CD14-positive monocyte (primary cell): ENCODE measurements around the gene RGMA. TPM values are rescaled to one million over a fixed set of nuclear protein-coding genes. Genes with fewer than 3 reads are reported as not detected.

Experiments
- DNase-seq, 3 donors: peaks; one replicate each; pipeline ENCODE4 v3.0.0-alpha.2; 2011 to 2022
- H2AFZ ChIP-seq: 2 replicates; pipeline ENCODE4 v1.6.0; 2012; ENCODE audit warnings: mild to moderate bottlenecking, low read depth, low read length, inconsistent platforms; ENCODE audit not compliant: insufficient read depth, poor library complexity, severe bottlenecking
- H3K27ac ChIP-seq, 2 donors: 1 replicate in 1 of 2; 2 replicates in 1 of 2; pipeline ENCODE4 v1.5.1; 2012 to 2013; ENCODE audit warnings: low read length in 2 of 2, control low read depth in 1 of 2, inconsistent platforms in 1 of 2, low read depth in 1 of 2, mild to moderate bottlenecking in 1 of 2
- H3K27me3 ChIP-seq, 2 donors: one replicate each; pipeline versions ENCODE4 v1.6.0 to v1.6.1; 2011 to 2013; ENCODE audit warnings: low read length in 2 of 2; ENCODE audit not compliant: control insufficient read depth in 2 of 2, insufficient read depth in 2 of 2
- H3K36me3 ChIP-seq, 2 donors: replicated peaks in 1 of 2; 1 replicate in 1 of 2; 2 replicates in 1 of 2; pipeline versions ENCODE4 v1.5.1 to v1.6.1; 2012 to 2013; ENCODE audit warnings: low read length in 2 of 2, control low read depth in 1 of 2, inconsistent platforms in 1 of 2, mild to moderate bottlenecking in 1 of 2; ENCODE audit not compliant: insufficient read depth in 2 of 2, control insufficient read depth in 1 of 2
- H3K4me1 ChIP-seq, 2 donors: 1 replicate in 1 of 2; 2 replicates in 1 of 2; pipeline versions ENCODE4 v1.5.1 to v1.6.1; 2012 to 2013; ENCODE audit warnings: low read length in 2 of 2, control low read depth in 1 of 2, inconsistent platforms in 1 of 2, mild to moderate bottlenecking in 1 of 2, moderate library complexity in 1 of 2; ENCODE audit not compliant: insufficient read depth in 2 of 2, control insufficient read depth in 1 of 2
- H3K4me2 ChIP-seq: replicated peaks from 2 replicates; pipeline ENCODE3; 2012; ENCODE audit warnings: low read length, moderate library complexity, mild to moderate bottlenecking; ENCODE audit not compliant: poor library complexity, severe bottlenecking; ENCODE audit errors: extremely low read depth
- H3K4me3 ChIP-seq, 3 experiments: fragments of 200-600 bp in 1 of 3; sonication (generic) in 1 of 3; replicated peaks in 1 of 3; 1 replicate in 2 of 3; 2 replicates in 1 of 3; pipeline ENCODE4 v1.5.1; 2011 to 2013; ENCODE audit warnings: low read length in 3 of 3, mild to moderate bottlenecking in 3 of 3, control low read depth in 2 of 3, low read depth in 2 of 3, inconsistent platforms in 1 of 3, moderate library complexity in 1 of 3
- H3K79me2 ChIP-seq: 2 replicates; pipeline ENCODE4 v1.6.0; 2012; ENCODE audit warnings: mild to moderate bottlenecking, control low read depth, inconsistent platforms, low read length, moderate library complexity; ENCODE audit not compliant: insufficient read depth
- H3K9ac ChIP-seq: 2 replicates; pipeline ENCODE4 v1.6.0; 2017; ENCODE audit warnings: low read length, mild to moderate bottlenecking; ENCODE audit not compliant: insufficient read depth, poor library complexity, severe bottlenecking
- H3K9me3 ChIP-seq, 2 donors: replicated peaks in 1 of 2; 1 replicate in 1 of 2; 2 replicates in 1 of 2; pipeline versions ENCODE4 v1.5.1 to v1.6.1; 2012 to 2013; ENCODE audit warnings: low read length in 2 of 2, control low read depth in 1 of 2; ENCODE audit not compliant: control insufficient read depth in 1 of 2, insufficient read depth in 1 of 2
- H4K20me1 ChIP-seq: 2 replicates; pipeline ENCODE4 v1.6.0; 2012; ENCODE audit warnings: mild to moderate bottlenecking, low read length, control low read depth, moderate library complexity; ENCODE audit not compliant: insufficient read depth
- H3K27ac Mint-ChIP-seq, 7 donors: one replicate each; pipeline ENCODE4 v1.8.0; 2020; ENCODE audit warnings: mild to moderate bottlenecking in 7 of 7, mixed read lengths in 7 of 7, moderate library complexity in 6 of 7, inconsistent platforms in 2 of 7
- H3K27me3 Mint-ChIP-seq, 3 donors: one replicate each; pipeline ENCODE4 v1.8.0; 2021 to 2022; ENCODE audit warnings: low read depth in 3 of 3, mild to moderate bottlenecking in 3 of 3, mixed read lengths in 3 of 3, moderate library complexity in 3 of 3, inconsistent platforms in 1 of 3
- H3K36me3 Mint-ChIP-seq, 2 donors: one replicate each; pipeline ENCODE4 v1.8.0; 2020; ENCODE audit warnings: mixed read lengths in 2 of 2, inconsistent platforms in 1 of 2, mild to moderate bottlenecking in 1 of 2
- H3K4me1 Mint-ChIP-seq: one replicate; pipeline ENCODE4 v1.8.0; 2020; ENCODE audit warnings: mild to moderate bottlenecking, mixed read lengths
- H3K4me3 Mint-ChIP-seq, 2 donors: one replicate each; pipeline ENCODE4 v1.8.0; 2020; ENCODE audit warnings: mild to moderate bottlenecking in 2 of 2, mixed read lengths in 2 of 2, moderate library complexity in 1 of 2
- H3K9me3 Mint-ChIP-seq, 7 donors: one replicate each; pipeline ENCODE4 v1.8.0; 2020 to 2022; ENCODE audit warnings: mixed read lengths in 7 of 7, mild to moderate bottlenecking in 6 of 7, moderate library complexity in 6 of 7, inconsistent platforms in 2 of 7
- CTCF ChIP-seq: fragments of 200-600 bp; IDR thresholded peaks from one replicate; pipeline ENCODE4 v1.8.0; 2022; ENCODE audit warnings: antibody characterized with exemption, mild to moderate bottlenecking
- WGBS: methylation state at CpG from one replicate; pipeline ENCODE4 v1.1.5; 2013; ENCODE audit warnings: missing lambda C conversion rate; ENCODE audit not compliant: insufficient coverage; 5-methylcytosine and 5-hydroxymethylcytosine counted together
- intact Hi-C, 2 donors: fragments of 100-400 bp; cut with micrococcal nuclease; formaldehyde crosslinking; loops; one replicate each; pipeline versions ENCODE4 v1.15.0 to v1.15.1; 2023
- polyA plus RNA-seq, 3 donors: library from polyadenylated mRNA; depleted of rRNA in 1 of 3; unstranded in 2 of 3; stranded (reverse) in 1 of 3; fragments of 300-500 nt in 2 of 3; fragments of >200 nt in 1 of 3; fragmentation: Illumina TruSeq in 2 of 3; gene quantifications; 1 replicate in 2 of 3; 2 replicates in 1 of 3; pipeline ENCODE4 v1.2.3, GENCODE V29; 2012 to 2021

Gene RGMA
- polyA plus RNA-seq, 3 donors, result 0.07 to 0.35 (median 0.08) TPM

- TF ChIP-seq CTCF, result no peak
- Histone ChIP-seq H3K4me1 (no peaks in the 10 kb centered on the region), H3K9me3 (no peaks in the 10 kb centered on the region), H3K4me2 (no peak overlapping the region), H2AFZ (no peak overlapping the region), H3K27me3 (no peaks in the 10 kb centered on the region), H4K20me1 (no peaks in the 10 kb centered on the region), H3K4me3 (no peak overlapping the region), H3K36me3 (no peaks in the 10 kb centered on the region), H3K27ac (no peak overlapping the region), H3K9ac (no peak overlapping the region), H3K79me2 (no peaks in the 10 kb centered on the region)
- H3K9me3 Mint-ChIP-seq, result peaks cover 0 to 1% (median 0%) of the 10 kb centered on the region in 7 donors
- H3K27ac Mint-ChIP-seq, result no peak overlapping the region
- WGBS, result 100% methylated on average over 2 of the region's 3 CpGs
- H3K27me3 Mint-ChIP-seq, result peaks cover 2 to 4% (median 2%) of the 10 kb centered on the region in 3 donors
- no peaks in the 10 kb centered on the region for H3K4me1 Mint-ChIP-seq
- no peaks in the 10 kb centered on the region for H3K36me3 Mint-ChIP-seq
- intact Hi-C loops, result no loop called here
- DNase-seq, result no peak
- no peak overlapping the region for H3K4me3 Mint-ChIP-seq
Measured at GRCh38 chr15:93126148-93126547, 37.1 kb upstream of the RGMA start.

GRCh38 chr15:93124126-93124525, 35.1 kb upstream of the RGMA start:
- no peak for DNase-seq
- H3K4me2 ChIP-seq, result no peak overlapping the region
- no peak overlapping the region for H3K4me3 ChIP-seq
- no peaks in the 10 kb centered on the region for H4K20me1 ChIP-seq
- no peaks in the 10 kb centered on the region for H3K79me2 ChIP-seq
- TF ChIP-seq CTCF, result no peak
- H3K27ac ChIP-seq, result no peak overlapping the region
- no peak overlapping the region for H3K9ac ChIP-seq
- Mint-ChIP-seq H3K4me1 (no peaks in the 10 kb centered on the region), H3K4me3 (no peak overlapping the region), H3K36me3 (no peaks in the 10 kb centered on the region), H3K9me3 (peaks cover 0 to 2% (median 0%) of the 10 kb centered on the region in 7 donors), H3K27me3 (peaks cover 0 to 8% (median 4%) of the 10 kb centered on the region in 3 donors), H3K27ac (no peak overlapping the region)
- H3K36me3 ChIP-seq, result no peaks in the 10 kb centered on the region
- 94% methylated on average over 3 of the region's 4 CpGs for WGBS
- H3K9me3 ChIP-seq, result no peaks in the 10 kb centered on the region
- H3K27me3 ChIP-seq, result no peaks in the 10 kb centered on the region
- no peaks in the 10 kb centered on the region for H3K4me1 ChIP-seq
- intact Hi-C loops, result no loop called here
- H2AFZ ChIP-seq, result no peak overlapping the region
